Articular chondrocyte of knee joint (primary cell): ENCODE measurements around the gene NLRP12. TPM values are rescaled to one million over a fixed set of nuclear protein-coding genes. Genes with fewer than 3 reads are reported as not detected.

ENCODE experiments used
- small RNA-seq: library from RNA; depleted of rRNA; stranded (forward); fragments of <200 nt; gene quantifications from one replicate; pipeline ENCODE3, GENCODE V24; 2012
- total RNA-seq: library from RNA; depleted of rRNA; stranded (reverse); fragments of >200 nt; gene quantifications from 2 replicates; pipeline ENCODE4 v1.2.3, GENCODE V29; 2012

Gene NLRP12
- not detected in 2 replicates for total RNA-seq

GRCh38 chr19:53824134-53824611 lies at the start of gene NLRP12:
TSS of gene NLRP12 (minus strand) at chr19:53824314. CDS start at chr19:53824174, 140 bp downstream.

GRCh38 chr19:53867225-53868090 lies 43.3 kb upstream of the NLRP12 start, which contains the start of gene MYADM:
TSS of gene MYADM (plus strand) at chr19:53867883. CDS start at chr19:53873530, 5,647 bp downstream.

Small RNA genes lying within 50 kb of the gene (small RNA-seq; reads per million reads assigned to genes)
- gene AC008753.1 (not detected), gene MIR1283-2 (not detected), gene MIR371A (not detected), gene MIR372 (not detected), gene MIR373 (not detected), gene MIR516A1 (not detected), gene MIR516A2 (not detected), gene MIR519A1 (not detected), gene MIR521-1 (not detected), gene MIR527 (not detected), gene RNU6-1041P (not detected), gene RNU6-165P (not detected), gene RNU6-751P (not detected), gene RNU6-982P (not detected)

Other genes starting within 250 kb of the NLRP12 start
- not detected in 2 replicates for gene DPRX, start 192.3 kb downstream of the NLRP12 start, total RNA-seq
- 30.8 and 31.2 TPM in 2 replicates for gene MYADM, start 43.6 kb upstream of the NLRP12 start, total RNA-seq
- gene PRKCG, start 57.9 kb upstream of the NLRP12 start, total RNA-seq = not detected in 2 replicates
- gene CACNG7, start 85.0 kb upstream of the NLRP12 start, total RNA-seq = not detected in 2 replicates
- not detected in 2 replicates for gene CACNG8, start 138.6 kb upstream of the NLRP12 start, total RNA-seq
- gene CACNG6, start 167.3 kb upstream of the NLRP12 start, total RNA-seq = not detected in 2 replicates
- gene VSTM1, start 239.6 kb upstream of the NLRP12 start, total RNA-seq = not detected in 2 replicates